Measurements from ENCODE around the gene PARP14. TPM values are rescaled to one million over a fixed set of nuclear protein-coding genes. Genes with fewer than 3 reads are reported as not detected.

Gene PARP14
- total and polyA plus RNA-seq, 2 experiments from 2014 or later: 8.5 to 33.1 TPM

DNA sequence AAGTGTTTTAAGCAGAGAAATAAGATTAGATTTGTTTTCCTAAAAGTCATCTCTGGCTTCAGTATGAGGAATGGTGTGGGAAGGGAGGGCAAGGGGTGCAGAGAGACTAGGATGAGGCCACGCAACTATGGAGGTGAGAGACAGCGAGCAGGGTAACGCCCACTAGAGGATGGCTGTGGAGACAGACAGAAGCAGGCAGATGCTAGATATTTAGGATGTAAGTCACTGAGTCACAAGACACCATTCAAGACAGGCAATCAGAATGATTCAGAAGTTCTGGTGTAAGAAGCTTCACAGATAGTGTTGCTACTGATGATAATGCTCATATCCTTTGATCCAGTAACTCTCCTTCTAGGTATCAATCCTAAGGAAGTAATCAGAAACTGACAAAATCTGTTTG is 93.9 kb downstream of the PARP14 start:
- Histone ChIP-seq H3K27ac (peak overlapping the region; percentile 65), H3K27me3 (no peaks in the 10 kb centered on the region)
- 99% methylated on average over 3 of the region's 3 CpGs for WGBS (ENCODE audit: low lambda C conversion rate, missing lambda C conversion rate)

GRCh38 chr3:122776675-122777468 is 96.2 kb downstream of the PARP14 start:
- Histone ChIP-seq H3K79me2 (no peaks in the 10 kb centered on the region), H3K27me3 (no peaks in the 10 kb centered on the region), H2AFZ (no peak overlapping the region), H3K9me2 (replicated peaks; ENCODE audit: insufficient read depth) (no peaks in the 10 kb centered on the region), H3K27ac (no peak overlapping the region), H3K4me1 (ENCODE audit: insufficient read depth) (no peaks in the 10 kb centered on the region), H3K4me3 (no peak overlapping the region), H3K36me3 (replicated peaks; ENCODE audit: insufficient read depth, low read depth) (no peaks in the 10 kb centered on the region), H4K20me1 (ENCODE audit: insufficient read depth, poor library complexity, severe bottlenecking) (no peaks in the 10 kb centered on the region), H3K9me3 (ENCODE audit: low read depth) (no peaks in the 10 kb centered on the region), H3K4me2 (no peak overlapping the region)
- no peak for TF ChIP-seq EZH2phosphoT487 (IDR thresholded peaks at IDR 0.05; ENCODE audit: low read depth, severe bottlenecking, unreplicated experiment)
- TF ChIP-seq EZH2 (IDR thresholded peaks at IDR 0.05; ENCODE audit: borderline replicate concordance): no peak
- TF ChIP-seq, protein P1, sequence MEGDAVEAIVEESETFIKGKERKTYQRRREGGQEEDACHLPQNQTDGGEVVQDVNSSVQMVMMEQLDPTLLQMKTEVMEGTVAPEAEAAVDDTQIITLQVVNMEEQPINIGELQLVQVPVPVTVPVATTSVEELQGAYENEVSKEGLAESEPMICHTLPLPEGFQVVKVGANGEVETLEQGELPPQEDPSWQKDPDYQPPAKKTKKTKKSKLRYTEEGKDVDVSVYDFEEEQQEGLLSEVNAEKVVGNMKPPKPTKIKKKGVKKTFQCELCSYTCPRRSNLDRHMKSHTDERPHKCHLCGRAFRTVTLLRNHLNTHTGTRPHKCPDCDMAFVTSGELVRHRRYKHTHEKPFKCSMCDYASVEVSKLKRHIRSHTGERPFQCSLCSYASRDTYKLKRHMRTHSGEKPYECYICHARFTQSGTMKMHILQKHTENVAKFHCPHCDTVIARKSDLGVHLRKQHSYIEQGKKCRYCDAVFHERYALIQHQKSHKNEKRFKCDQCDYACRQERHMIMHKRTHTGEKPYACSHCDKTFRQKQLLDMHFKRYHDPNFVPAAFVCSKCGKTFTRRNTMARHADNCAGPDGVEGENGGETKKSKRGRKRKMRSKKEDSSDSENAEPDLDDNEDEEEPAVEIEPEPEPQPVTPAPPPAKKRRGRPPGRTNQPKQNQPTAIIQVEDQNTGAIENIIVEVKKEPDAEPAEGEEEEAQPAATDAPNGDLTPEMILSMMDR (IDR thresholded peaks at IDR 0.05; ENCODE audit: poor library complexity): no peak
- 47% methylated on average over 5 of the region's 5 CpGs for WGBS (ENCODE audit: low lambda C conversion rate, missing lambda C conversion rate)
- no peak for DNase-seq (ENCODE audit: low spot score)

More for the DNA sequence above, 93.9 kb downstream of the PARP14 start:
- no peaks in the 10 kb centered on the region for H3K36me3 ChIP-seq (replicated peaks; ENCODE audit: insufficient read depth, low read depth)
- no peaks in the 10 kb centered on the region for H3K4me1 ChIP-seq (ENCODE audit: insufficient read depth)
- no peak for DNase-seq (ENCODE audit: low spot score)
- no peak overlapping the region for H3K4me2 ChIP-seq
- H3K4me3 ChIP-seq: no peak overlapping the region
- H2AFZ ChIP-seq: no peak overlapping the region
- TF ChIP-seq EZH2phosphoT487 (IDR thresholded peaks at IDR 0.05; ENCODE audit: low read depth, severe bottlenecking, unreplicated experiment) (no peak), EZH2 (IDR thresholded peaks at IDR 0.05; ENCODE audit: borderline replicate concordance) (no peak)
- TF ChIP-seq, protein P1 (IDR thresholded peaks at IDR 0.05; ENCODE audit: poor library complexity): no peak
- H3K79me2 ChIP-seq: no peaks in the 10 kb centered on the region
- H3K9me3 ChIP-seq (ENCODE audit: low read depth): no peaks in the 10 kb centered on the region
- no peaks in the 10 kb centered on the region for H3K9me2 ChIP-seq (replicated peaks; ENCODE audit: insufficient read depth)
- H4K20me1 ChIP-seq (ENCODE audit: insufficient read depth, poor library complexity, severe bottlenecking): no peaks in the 10 kb centered on the region

GRCh38 chr3:122777563-122777962 is 96.9 kb downstream of the PARP14 start:
- Histone ChIP-seq H3K4me2 (no peak overlapping the region), H3K79me2 (no peaks in the 10 kb centered on the region), H4K20me1 (ENCODE audit: insufficient read depth, poor library complexity, severe bottlenecking) (no peaks in the 10 kb centered on the region), H3K36me3 (replicated peaks; ENCODE audit: insufficient read depth, low read depth) (no peaks in the 10 kb centered on the region), H3K9me3 (ENCODE audit: low read depth) (no peaks in the 10 kb centered on the region), H2AFZ (no peak overlapping the region), H3K9me2 (replicated peaks; ENCODE audit: insufficient read depth) (no peaks in the 10 kb centered on the region), H3K27ac (no peak overlapping the region), H3K4me3 (no peak overlapping the region), H3K27me3 (no peaks in the 10 kb centered on the region), H3K4me1 (ENCODE audit: insufficient read depth) (no peaks in the 10 kb centered on the region)
- DNase-seq (ENCODE audit: low spot score): no peak
- WGBS (ENCODE audit: low lambda C conversion rate, missing lambda C conversion rate): 67% methylated on average over 3 of the region's 3 CpGs
- TF ChIP-seq, protein P1 (IDR thresholded peaks at IDR 0.05; ENCODE audit: poor library complexity): no peak

Other genes starting within 250 kb of the PARP14 start
- gene KPNA1, start 165.9 kb upstream of the PARP14 start, total RNA-seq: 38.3 and 44.0 TPM in 2 replicates
- 38.9 and 42.5 TPM in 2 replicates for gene KPNA1, start 165.9 kb upstream of the PARP14 start, polyA plus RNA-seq
- gene PARP9, start 116.5 kb upstream of the PARP14 start, total RNA-seq: 24.7 and 29.8 TPM in 2 replicates
- 15.0 and 17.5 TPM in 2 replicates for gene PARP9, start 116.5 kb upstream of the PARP14 start, polyA plus RNA-seq
- gene DTX3L, start 116.5 kb upstream of the PARP14 start, total RNA-seq: 27.2 and 27.7 TPM in 2 replicates
- gene DTX3L, start 116.5 kb upstream of the PARP14 start, polyA plus RNA-seq: 6.2 and 10.6 TPM in 2 replicates
- 0.32 and 0.63 TPM in 2 replicates for gene PARP15, start 103.2 kb upstream of the PARP14 start, total RNA-seq
- 0.30 and 0.58 TPM in 2 replicates for gene PARP15, start 103.2 kb upstream of the PARP14 start, polyA plus RNA-seq
- gene HSPBAP1, start 113.0 kb downstream of the PARP14 start, total RNA-seq: 7.9 and 11.0 TPM in 2 replicates
- 6.2 and 9.3 TPM in 2 replicates for gene HSPBAP1, start 113.0 kb downstream of the PARP14 start, polyA plus RNA-seq
- 59.2 and 61.2 TPM in 2 replicates for gene SLC49A4, start 114.2 kb downstream of the PARP14 start, total RNA-seq
- 30.9 and 39.1 TPM in 2 replicates for gene SLC49A4, start 114.2 kb downstream of the PARP14 start, polyA plus RNA-seq

Data from hepatocyte (in vitro differentiated cells).